B cell (primary cell): Measurements from ENCODE around the gene STN1. TPM values are rescaled to one million over a fixed set of nuclear protein-coding genes. Genes with fewer than 3 reads are reported as not detected.

Experiments
- ATAC-seq: fragments of 200-7000 bp; cut with Tn5 transposase; one replicate; pipeline ENCODE4 v1.10.0; 2021; ENCODE audit warnings: low read depth, mild to moderate bottlenecking, moderate number of reproducible peaks, moderate library complexity
- CTCF ChIA-PET: fragments of 350-600 bp; sonication (Branson Sonifier 250); formaldehyde crosslinking; loops from one replicate; lab custom pipeline; 2021; ENCODE audit warnings: antibody characterized with exemption, inconsistent platforms; lab: Charles Lee
- POLR2A ChIA-PET: fragments of 350-600 bp; sonication (Branson Sonifier 250); formaldehyde crosslinking; loops from one replicate; lab custom pipeline; 2021; ENCODE audit warnings: antibody characterized with exemption; lab: Charles Lee
- DNase-seq: peaks from one replicate; pipeline ENCODE4 v3.0.0; 2013
- H2AFZ ChIP-seq: 2 replicates; pipeline ENCODE4 v1.6.1; 2012; ENCODE audit warnings: mild to moderate bottlenecking, low read depth, low read length; ENCODE audit not compliant: insufficient read depth, poor library complexity, severe bottlenecking
- H3K27ac ChIP-seq, 2 donors: 1 replicate in 1 of 2; 2 replicates in 1 of 2; pipeline ENCODE4 v1.5.1; 2012 to 2013; ENCODE audit warnings: low read length in 2 of 2, mild to moderate bottlenecking in 2 of 2, moderate library complexity in 1 of 2
- H3K27me3 ChIP-seq, 4 experiments: fragments of 200-600 bp in 1 of 4; sonication (generic) in 1 of 4; replicated peaks in 1 of 4; 1 replicate in 2 of 4; 2 replicates in 2 of 4; pipeline versions ENCODE4 v1.6.1 to v1.7.0; 2013 to 2016; ENCODE audit warnings: low read length in 3 of 4, mild to moderate bottlenecking in 2 of 4, mixed read lengths in 1 of 4, moderate library complexity in 1 of 4; ENCODE audit not compliant: insufficient read depth in 4 of 4, control insufficient read depth in 3 of 4; ENCODE audit errors: control extremely low read depth in 1 of 4
- H3K36me3 ChIP-seq, 2 experiments: replicated peaks in 1 of 2; 1 replicate in 1 of 2; 2 replicates in 1 of 2; pipeline versions ENCODE4 v1.6.1 to v1.7.1; 2013; ENCODE audit warnings: low read length in 1 of 2; ENCODE audit not compliant: insufficient read depth in 2 of 2, control insufficient read depth in 1 of 2; ENCODE audit errors: control extremely low read depth in 1 of 2, extremely low read depth in 1 of 2
- H3K4me1 ChIP-seq, 2 donors: fragments of 200-600 bp in 1 of 2; sonication (generic) in 1 of 2; 1 replicate in 1 of 2; 2 replicates in 1 of 2; pipeline versions ENCODE4 v1.5.1 to v1.6.1; 2013 to 2017; ENCODE audit warnings: low read length in 2 of 2; ENCODE audit not compliant: control insufficient read depth in 2 of 2, insufficient read depth in 2 of 2
- H3K4me2 ChIP-seq: replicated peaks from 2 replicates; pipeline ENCODE3; 2012; ENCODE audit warnings: mild to moderate bottlenecking, low read depth, low read length; ENCODE audit not compliant: poor library complexity, severe bottlenecking
- H3K4me3 ChIP-seq, 5 experiments: fragments of 200-600 bp in 1 of 5; sonication (generic) in 1 of 5; 1 replicate in 3 of 5; 2 replicates in 2 of 5; pipeline versions ENCODE4 v1.5.1 to v1.7.0; 2011 to 2016; ENCODE audit warnings: low read length in 4 of 5, mild to moderate bottlenecking in 4 of 5, low read depth in 2 of 5, control low read depth in 1 of 5, moderate library complexity in 1 of 5; ENCODE audit not compliant: insufficient read depth in 1 of 5; ENCODE audit errors: control extremely low read depth in 1 of 5, extremely low read depth in 1 of 5
- H3K79me2 ChIP-seq: fragments of 200-600 bp; sonication (generic); one replicate; pipeline ENCODE4 v1.6.0; 2016; ENCODE audit warnings: low read length; ENCODE audit not compliant: control insufficient read depth, insufficient read depth
- H3K9ac ChIP-seq: fragments of 200-600 bp; sonication (generic); 2 replicates; pipeline ENCODE4 v1.6.1; 2017; ENCODE audit warnings: mild to moderate bottlenecking, low read length, moderate library complexity
- H3K9me3 ChIP-seq, 3 donors: one replicate each; pipeline versions ENCODE4 v1.6.1 to v1.7.1; 2013; ENCODE audit warnings: low read length in 2 of 3; ENCODE audit not compliant: control insufficient read depth in 2 of 3, insufficient read depth in 1 of 3; ENCODE audit errors: control extremely low read depth in 1 of 3
- H4K20me1 ChIP-seq: 2 replicates; pipeline ENCODE4 v1.6.0; 2012; ENCODE audit warnings: mild to moderate bottlenecking, low read length; ENCODE audit not compliant: insufficient read depth, control insufficient read depth, poor library complexity, severe bottlenecking
- H3K27ac Mint-ChIP-seq: one replicate; pipeline ENCODE4 v1.8.0; 2021; ENCODE audit warnings: mixed read lengths
- H3K27me3 Mint-ChIP-seq: one replicate; pipeline ENCODE4 v1.8.0; 2021; ENCODE audit warnings: mixed read lengths
- H3K4me1 Mint-ChIP-seq: one replicate; pipeline ENCODE4 v1.8.0; 2021; ENCODE audit warnings: mixed read lengths
- H3K4me3 Mint-ChIP-seq: one replicate; pipeline ENCODE4 v1.8.0; 2021; ENCODE audit warnings: mixed read lengths
- H3K9me3 Mint-ChIP-seq: one replicate; pipeline ENCODE4 v1.8.0; 2022; ENCODE audit warnings: mixed read lengths; ENCODE audit not compliant: insufficient read depth
- EZH2 ChIP-seq: IDR thresholded peaks from 2 replicates; pipeline ENCODE4 v1.6.1; 2012; ENCODE audit warnings: borderline replicate concordance, low read depth, mild to moderate bottlenecking, moderate library complexity, low read length; ENCODE audit not compliant: insufficient read depth, poor library complexity, severe bottlenecking
- whole genome bisulfite sequencing: methylation state at CpG from one replicate; pipeline ENCODE4 v1.1.5; 2013; ENCODE audit warnings: missing lambda C conversion rate; ENCODE audit not compliant: insufficient coverage; 5-methylcytosine and 5-hydroxymethylcytosine counted together
- intact Hi-C: fragments of 100-400 bp; cut with micrococcal nuclease; formaldehyde crosslinking; loops from one replicate; pipeline ENCODE4 v1.10.0; 2022
- polyA plus RNA-seq: library from polyadenylated mRNA; depleted of rRNA; stranded (reverse); fragments of >200 nt; gene quantifications from 2 replicates; pipeline ENCODE4 v1.2.3, GENCODE V29; 2012
- total RNA-seq, 2 donors: library from RNA; stranded (reverse); fragments of 120-200 nt in 1 of 2; gene quantifications; 1 replicate in 1 of 2; 2 replicates in 1 of 2; pipeline versions ENCODE4 v1.2.3 to v1.2.4, GENCODE V29; 2013 to 2022
- TF ChIP-seq, protein P1 (sequence below): fragments of 200-600 bp; IDR thresholded peaks from one replicate; pipeline ENCODE4 v1.8.0; 2022; ENCODE audit warnings: antibody characterized with exemption, mild to moderate bottlenecking

The STN1 gene
- total and polyA plus RNA-seq, 2 donors (not counting 1 experiment from before 2014, with no cell fraction given): 16.3 to 24.5 TPM

- Mint-ChIP-seq H3K27ac (no peak overlapping the region), H3K27me3 (no peaks in the 10 kb centered on the region), H3K9me3 (no peaks in the 10 kb centered on the region), H3K4me3 (no peak overlapping the region), H3K4me1 (no peaks in the 10 kb centered on the region)
- H3K4me2 ChIP-seq: no peak overlapping the region
- H2AFZ ChIP-seq: no peak overlapping the region
- no peaks in the 10 kb centered on the region for H3K4me1 ChIP-seq
- H3K9ac ChIP-seq: no peak overlapping the region
- 100% methylated on average over 1 of the region's 6 CpGs for WGBS
- H3K27ac ChIP-seq: no peak overlapping the region
- DNase-seq (peak; percentile 65), ATAC-seq (peak; percentile 76)
- no peaks in the 10 kb centered on the region for H3K27me3 ChIP-seq
- peaks cover 13 to 40% of the 10 kb centered on the region in 2 experiments for H3K36me3 ChIP-seq
- H3K4me3 ChIP-seq: no peak overlapping the region
- ChIA-PET CTCF (interaction anchor here (0.6 to 3.5 kb wide), 40 partner anchors 11 to 417 kb away, joined by 3 to 22 read pairs (median 4); partner anchors contain the start of gene SFR1), POLR2A (no interaction called here)
- no peaks in the 10 kb centered on the region for H4K20me1 ChIP-seq
- TF ChIP-seq, protein P1, sequence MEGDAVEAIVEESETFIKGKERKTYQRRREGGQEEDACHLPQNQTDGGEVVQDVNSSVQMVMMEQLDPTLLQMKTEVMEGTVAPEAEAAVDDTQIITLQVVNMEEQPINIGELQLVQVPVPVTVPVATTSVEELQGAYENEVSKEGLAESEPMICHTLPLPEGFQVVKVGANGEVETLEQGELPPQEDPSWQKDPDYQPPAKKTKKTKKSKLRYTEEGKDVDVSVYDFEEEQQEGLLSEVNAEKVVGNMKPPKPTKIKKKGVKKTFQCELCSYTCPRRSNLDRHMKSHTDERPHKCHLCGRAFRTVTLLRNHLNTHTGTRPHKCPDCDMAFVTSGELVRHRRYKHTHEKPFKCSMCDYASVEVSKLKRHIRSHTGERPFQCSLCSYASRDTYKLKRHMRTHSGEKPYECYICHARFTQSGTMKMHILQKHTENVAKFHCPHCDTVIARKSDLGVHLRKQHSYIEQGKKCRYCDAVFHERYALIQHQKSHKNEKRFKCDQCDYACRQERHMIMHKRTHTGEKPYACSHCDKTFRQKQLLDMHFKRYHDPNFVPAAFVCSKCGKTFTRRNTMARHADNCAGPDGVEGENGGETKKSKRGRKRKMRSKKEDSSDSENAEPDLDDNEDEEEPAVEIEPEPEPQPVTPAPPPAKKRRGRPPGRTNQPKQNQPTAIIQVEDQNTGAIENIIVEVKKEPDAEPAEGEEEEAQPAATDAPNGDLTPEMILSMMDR: peak; percentile 88
- no peak for TF ChIP-seq EZH2
- intact Hi-C loops: loop anchor here (1.0 to 5.0 kb wide), 5 partner anchors 30 to 321 kb away; partner anchors contain the start of gene STN1
- H3K9me3 ChIP-seq: no peaks in the 10 kb centered on the region
- H3K79me2 ChIP-seq: no peaks in the 10 kb centered on the region
Observed at GRCh38 chr10:103888113-103888841, 29.7 kb downstream of the STN1 start.

GRCh38 chr10:103885617-103886016 lies 32.4 kb downstream of the STN1 start:
- H3K4me3 Mint-ChIP-seq: no peak overlapping the region
- DNase-seq (no peak), ATAC-seq (no peak)
- no peak overlapping the region for H3K27ac ChIP-seq
- TF ChIP-seq, protein P1: no peak
- TF ChIP-seq EZH2: no peak
- CTCF ChIA-PET: interaction anchor here (0.6 to 3.9 kb wide), 16 partner anchors 8 to 327 kb away, joined by 3 to 34 read pairs (median 4); partner anchors contain the start of gene SFR1
- POLR2A ChIA-PET: no interaction called here
- H3K4me3 ChIP-seq: no peak overlapping the region
- no peaks in the 10 kb centered on the region for H3K27me3 Mint-ChIP-seq
- 92% methylated on average over 2 of the region's 6 CpGs for WGBS
- no peak overlapping the region for H3K4me2 ChIP-seq
- no peaks in the 10 kb centered on the region for H3K79me2 ChIP-seq
- no peaks in the 10 kb centered on the region for H3K9me3 Mint-ChIP-seq
- H2AFZ ChIP-seq: no peak overlapping the region
- no peaks in the 10 kb centered on the region for H3K4me1 Mint-ChIP-seq
- no peaks in the 10 kb centered on the region for H4K20me1 ChIP-seq
- intact Hi-C loops: loop anchor here (5.0 kb wide), 1 partner anchor 97 kb away; no protein-coding TSS in a partner anchor
- H3K4me1 ChIP-seq: no peaks in the 10 kb centered on the region
- H3K9me3 ChIP-seq: no peaks in the 10 kb centered on the region
- H3K36me3 ChIP-seq: peaks cover 8 to 46% of the 10 kb centered on the region in 2 experiments
- H3K27me3 ChIP-seq: no peaks in the 10 kb centered on the region
- H3K27ac Mint-ChIP-seq: no peak overlapping the region
- H3K9ac ChIP-seq: no peak overlapping the region
